Stimulated activated CD8-positive, alpha-beta memory T cell treated with anti-CD3 and anti-CD28 coated beads, Interleukin-7, amount 100 ng/mL, for 48 hours (primary cell): ENCODE data around the gene DEGS1.
"Not testable (repeated sequence)": the region's sequence is repeated elsewhere in the genome, so short reads cannot be mapped to it uniquely, and the experiment has no call there.

Experiments used
- DNase-seq, 2 donors: peaks; one replicate each; pipeline ENCODE4 v3.0.0-alpha.2; 2020; ENCODE audit warnings: low read depth in 1 of 2; ENCODE audit errors: extremely low read depth in 1 of 2

Gene DEGS1

GRCh38 chr1:224180783-224181452, 2.1 kb upstream of the DEGS1 start:
- no peak for DNase-seq

- no peak for DNase-seq
These were observed 1.6 kb upstream of the DEGS1 start for GRCh38 chr1:224181453-224181810.

GRCh38 chr1:224182057-224182865, 779 bp upstream of the DEGS1 start:
- DNase-seq = no peak

- peak in 1 of 2 donors; percentile 38 for DNase-seq
These were observed 712 bp downstream of the DEGS1 start for GRCh38 chr1:224183591-224184312.

GRCh38 chr1:224185208-224185607, 2.2 kb downstream of the DEGS1 start:
- no peak for DNase-seq

- no peak for DNase-seq
These were observed 5.2 kb downstream of the DEGS1 start for GRCh38 chr1:224188286-224188685.

GRCh38 chr1:224189561-224189960, 6.5 kb downstream of the DEGS1 start:
- DNase-seq = no peak

GRCh38 chr1:224192082-224192788, 9.2 kb downstream of the DEGS1 start:
- DNase-seq = no peak

GRCh38 chr1:224193319-224193966, 10.4 kb downstream of the DEGS1 start:
- DNase-seq = no peak

- DNase-seq = no peak
These were observed 14.0 kb downstream of the DEGS1 start for GRCh38 chr1:224196813-224197600.

GRCh38 chr1:224198572-224198971, 15.5 kb downstream of the DEGS1 start:
- DNase-seq = no peak

GRCh38 chr1:224199679-224200078, 16.6 kb downstream of the DEGS1 start:
- DNase-seq = no peak

GRCh38 chr1:224201383-224201782, 18.3 kb downstream of the DEGS1 start:
- no peak for DNase-seq

GRCh38 chr1:224201853-224202252, 18.8 kb downstream of the DEGS1 start:
- no peak for DNase-seq

GRCh38 chr1:224203243-224204016, 20.4 kb downstream of the DEGS1 start:
- DNase-seq = no peak

- DNase-seq = peak; percentile 27 to 60
These were observed 22.4 kb downstream of the DEGS1 start for GRCh38 chr1:224205438-224205840.

- not testable (repeated sequence) for DNase-seq
These were observed 23.0 kb downstream of the DEGS1 start for GRCh38 chr1:224205931-224206538.

GRCh38 chr1:224211206-224211962, 28.3 kb downstream of the DEGS1 start:
- no peak for DNase-seq
